Psoas muscle (tissue), 8 donors: ENCODE data around the gene DLGAP1. TPM values are rescaled to one million over a fixed set of nuclear protein-coding genes. Genes with fewer than 3 reads are reported as not detected.

Experiments
- ATAC-seq, 4 donors: fragments of 200-7000 bp; cut with Tn5 transposase; one replicate each; pipeline ENCODE4 v1.9.1; 2020; ENCODE audit warnings: moderate library complexity in 3 of 4, mild to moderate bottlenecking in 2 of 4
- DNase-seq, 2 donors: peaks; one replicate each; pipeline ENCODE4 v3.0.0-alpha.2; 2020
- H3K27ac ChIP-seq: fragments of 200-600 bp; one replicate; pipeline ENCODE4 v1.8.0; 2022
- H3K27me3 ChIP-seq, 3 donors: fragments of 200-600 bp in 1 of 3; one replicate each; pipeline versions ENCODE4 v1.6.1 to v1.8.0; 2013 to 2022; ENCODE audit warnings: low read length in 2 of 3, mild to moderate bottlenecking in 2 of 3, moderate library complexity in 1 of 3; ENCODE audit not compliant: insufficient read depth in 3 of 3
- H3K36me3 ChIP-seq, 2 donors: fragments of 200-600 bp in 1 of 2; one replicate each; pipeline versions ENCODE4 v1.6.1 to v1.8.0; 2013 to 2022; ENCODE audit warnings: low read depth in 1 of 2, mild to moderate bottlenecking in 1 of 2, moderate library complexity in 1 of 2; ENCODE audit not compliant: insufficient read depth in 1 of 2
- H3K4me1 ChIP-seq: fragments of 200-600 bp; one replicate; pipeline ENCODE4 v1.8.0; 2022
- H3K4me3 ChIP-seq: fragments of 200-600 bp; one replicate; pipeline ENCODE4 v1.8.0; 2022; ENCODE audit warnings: mild to moderate bottlenecking
- H3K9me3 ChIP-seq: fragments of 200-600 bp; one replicate; pipeline ENCODE4 v1.8.0; 2022
- CTCF ChIP-seq: fragments of 200-600 bp; IDR thresholded peaks from one replicate; pipeline ENCODE4 v1.8.0; 2022; ENCODE audit warnings: antibody characterized with exemption
- WGBS, 3 donors: extraction: QIAGEN DNeasy Blood & Tissue Kit; methylation state at CpG; one replicate each; pipeline versions ENCODE4 v1.1.6 to v1.1.7; 2013; 5-methylcytosine and 5-hydroxymethylcytosine counted together
- intact Hi-C, 2 donors: fragments of 100-400 bp; cut with DNase I; formaldehyde crosslinking; loops; one replicate each; pipeline versions ENCODE4 v1.11.0 to v1.14.2; 2022
- polyA plus RNA-seq, 3 donors: library from polyadenylated mRNA; stranded (reverse); fragments of 200-250 nt; gene quantifications; one replicate each; pipeline ENCODE4 v1.2.3, GENCODE V29; 2013
- total RNA-seq, 4 donors: library from RNA; stranded (reverse); fragmentation: NEBNext Ultra II Directional in 2 of 4; extraction: Animal tissue kit (Norgen Biotek cat#: 25700) in 2 of 4; gene quantifications; one replicate each; pipeline versions ENCODE4 v1.2.1 to v1.2.4, GENCODE V29; 2021 to 2023
- donor health status: healthy with polysubstance abuse.
- donor health status: DM: no; HTN: no; CAD: no; lungs with moderate emphysema.
- donor health status: Bipolar disorder and iron deficiency.
- donor health status: healthy.
- donor health status: DM: yes; HTN: yes; CAD: no.
- donor health status: DM: no; HTN: no; CAD: no.
- donor health status: DM: no; HTN: no; CAD: no.
- donor health status: DM: yes; HTN: yes; CAD: no.

Gene DLGAP1
- total and polyA plus RNA-seq, 7 donors: 0.09 to 0.26 (median 0.16) TPM; not detected in 1

DNA sequence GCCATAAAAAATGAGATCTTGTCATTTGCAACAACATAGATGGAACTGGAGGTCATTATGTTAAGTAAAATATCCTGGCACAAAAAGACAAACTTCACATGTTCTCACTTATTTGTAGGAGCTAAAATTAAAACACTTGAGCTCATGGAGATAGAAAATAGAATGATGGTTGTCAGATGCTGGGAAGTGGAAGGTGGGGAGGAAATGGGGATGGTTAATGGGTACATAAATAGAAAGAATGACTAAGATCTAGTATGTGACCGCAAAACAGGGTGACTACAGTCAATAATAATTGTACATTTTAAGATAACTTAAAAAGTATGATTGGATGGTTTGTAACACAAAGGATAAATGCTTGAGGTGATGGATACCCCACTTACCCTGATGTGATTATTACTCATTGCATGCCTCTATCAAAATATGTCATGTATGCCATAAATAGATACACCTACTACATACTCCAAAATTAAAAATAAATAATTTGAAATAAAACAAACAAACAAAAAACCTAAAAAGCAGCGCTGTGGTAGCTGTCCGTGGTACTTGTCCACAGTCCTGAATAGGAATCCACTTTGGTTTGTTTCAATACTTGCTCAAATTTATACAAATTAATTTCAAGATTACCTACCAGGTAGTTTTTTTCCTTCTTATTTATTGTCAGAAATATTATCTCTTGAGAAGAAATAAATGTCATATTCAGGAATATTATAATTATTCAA lies 224.5 kb downstream of the DLGAP1 start:
- H3K27me3 ChIP-seq: no peaks in the 10 kb centered on the region
- 76 to 79% (median 78%) methylated on average over 3 of the region's 3 CpGs for WGBS, 3 donors
- H3K4me1 ChIP-seq: no peaks in the 10 kb centered on the region
- intact Hi-C loops: no loop called here
- DNase-seq (no peak), ATAC-seq (no peak)
- H3K27ac ChIP-seq: no peak overlapping the region
- peaks cover 17% of the 10 kb centered on the region for H3K9me3 ChIP-seq
- H3K36me3 ChIP-seq: no peaks in the 10 kb centered on the region
- TF ChIP-seq CTCF: no peak
- no peak overlapping the region for H3K4me3 ChIP-seq

GRCh38 chr18:4224031-4224704 lies 230.9 kb downstream of the DLGAP1 start:
- intact Hi-C loops: no loop called here
- Histone ChIP-seq H3K9me3 (peaks cover 7% of the 10 kb centered on the region), H3K27me3 (no peaks in the 10 kb centered on the region), H3K36me3 (no peaks in the 10 kb centered on the region), H3K27ac (no peak overlapping the region), H3K4me3 (no peak overlapping the region), H3K4me1 (no peaks in the 10 kb centered on the region)
- no peak for TF ChIP-seq CTCF
- WGBS, 3 donors: 54 to 82% (median 73%) methylated on average over 4 of the region's 4 CpGs
- ATAC-seq: no peak
- peak in 1 of 2 donors; percentile 35 for DNase-seq

DNA sequence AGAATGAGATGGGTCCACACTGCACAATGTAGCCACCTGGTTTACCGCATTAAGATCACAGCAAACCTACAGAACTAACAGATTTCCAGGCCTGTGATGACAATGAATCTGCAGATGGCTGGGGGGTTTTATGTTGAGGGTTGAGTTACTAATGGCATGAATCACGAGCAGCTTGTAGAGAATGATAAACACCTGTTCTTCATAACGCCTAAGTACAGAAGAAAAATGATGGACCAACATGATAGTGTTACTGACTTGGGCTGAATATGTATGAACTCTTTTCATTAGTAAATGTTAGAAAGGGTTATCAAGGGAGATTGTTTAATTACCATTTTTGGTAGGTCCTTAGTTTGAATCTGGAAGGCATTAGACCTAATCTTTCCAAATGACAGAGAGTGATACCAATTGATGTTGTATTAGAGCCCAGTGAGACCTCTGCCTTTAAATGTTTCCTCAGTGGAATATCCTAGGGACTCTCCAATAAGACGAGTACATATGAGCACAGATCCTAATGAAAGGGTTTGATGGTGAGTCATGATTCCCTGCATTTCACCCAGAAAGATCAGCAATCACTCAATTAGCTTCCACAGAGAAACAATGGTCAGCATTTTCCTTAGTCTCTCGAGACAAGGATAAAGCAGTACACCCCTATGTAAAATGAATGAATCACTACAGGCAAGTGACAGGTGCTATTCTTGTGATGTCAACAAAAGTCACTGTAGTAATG lies 243.8 kb downstream of the DLGAP1 start:
- DNase-seq (no peak), ATAC-seq (no peak)
- no peaks in the 10 kb centered on the region for H3K36me3 ChIP-seq
- WGBS, 3 donors: 53 to 64% (median 57%) methylated on average over 5 of the region's 5 CpGs
- no peaks in the 10 kb centered on the region for H3K27me3 ChIP-seq
- intact Hi-C loops: no loop called here
- no peaks in the 10 kb centered on the region for H3K9me3 ChIP-seq
- no peak overlapping the region for H3K4me3 ChIP-seq
- H3K4me1 ChIP-seq: no peaks in the 10 kb centered on the region
- no peak overlapping the region for H3K27ac ChIP-seq
- TF ChIP-seq CTCF: no peak

GRCh38 chr18:4208366-4208765 lies 246.7 kb downstream of the DLGAP1 start:
- Histone ChIP-seq H3K27ac (no peak overlapping the region), H3K4me3 (no peak overlapping the region), H3K36me3 (no peaks in the 10 kb centered on the region), H3K27me3 (no peaks in the 10 kb centered on the region), H3K9me3 (no peaks in the 10 kb centered on the region), H3K4me1 (no peaks in the 10 kb centered on the region)
- intact Hi-C loops: no loop called here
- no peak for DNase-seq
- 79 to 87% (median 87%) methylated on average over 1 of the region's 1 CpG for WGBS, 3 donors
- no peak for ATAC-seq
- TF ChIP-seq CTCF: no peak
